Stimulated activated CD8-positive, alpha-beta memory T cell treated with anti-CD3 and anti-CD28 coated beads, Interleukin-7, amount 100 ng/mL, for 48 hours (primary cell): ENCODE data around the gene XIRP1.
A peak's percentile ranks its signal among the peaks of the same experiment; 100 is the strongest.

Experiments
- DNase-seq, 2 donors: peaks; one replicate each; pipeline ENCODE4 v3.0.0-alpha.2; 2020; ENCODE audit warnings: low read depth in 1 of 2; ENCODE audit errors: extremely low read depth in 1 of 2

The XIRP1 gene

GRCh38 chr3:39147711-39148434 lies 44.5 kb downstream of the XIRP1 start:
- DNase-seq: no peak

GRCh38 chr3:39146611-39147591 lies 45.5 kb downstream of the XIRP1 start:
- peak in 1 of 2 donors; percentile 80 for DNase-seq

- no peak for DNase-seq
These were observed 46.3 kb downstream of the XIRP1 start for GRCh38 chr3:39146083-39146501.

- no peak for DNase-seq
These were observed 47.5 kb downstream of the XIRP1 start for GRCh38 chr3:39144748-39145380.

- DNase-seq: no peak
These were observed 48.2 kb downstream of the XIRP1 start for GRCh38 chr3:39144095-39144747.

- no peak for DNase-seq
These were observed 49.1 kb downstream of the XIRP1 start for GRCh38 chr3:39143051-39143885.

- DNase-seq: no peak
These were observed 50.3 kb downstream of the XIRP1 start for GRCh38 chr3:39142067-39142466.

GRCh38 chr3:39141171-39141995 lies 51.0 kb downstream of the XIRP1 start:
- no peak for DNase-seq

- DNase-seq: no peak
These were observed 51.9 kb downstream of the XIRP1 start for GRCh38 chr3:39140341-39140971.

- no peak for DNase-seq
These were observed 53.0 kb downstream of the XIRP1 start for GRCh38 chr3:39139442-39139841.

- no peak for DNase-seq
These were observed 53.5 kb downstream of the XIRP1 start for GRCh38 chr3:39138804-39139415.

GRCh38 chr3:39137991-39138803 lies 54.2 kb downstream of the XIRP1 start:
- no peak for DNase-seq

- no peak for DNase-seq
These were observed 54.9 kb downstream of the XIRP1 start for GRCh38 chr3:39137435-39137936.

GRCh38 chr3:39136533-39137434 lies 55.6 kb downstream of the XIRP1 start:
- DNase-seq: no peak

GRCh38 chr3:39135170-39135805 lies 57.1 kb downstream of the XIRP1 start:
- DNase-seq: no peak

- no peak for DNase-seq
These were observed 58.1 kb downstream of the XIRP1 start for GRCh38 chr3:39134305-39134704.
